Tibial nerve (tissue), 4 donors: ENCODE results near the gene SEPTIN8. TPM values are rescaled to one million over a fixed set of nuclear protein-coding genes. Genes with fewer than 3 reads are reported as not detected.
A peak's percentile ranks its signal among the peaks of the same experiment; 100 is the strongest.

Experiments
- DNase-seq, 2 donors: peaks; one replicate each; pipeline ENCODE4 v3.0.0-alpha.2; 2019; ENCODE audit warnings: low spot score in 2 of 2
- H3K27ac ChIP-seq, 4 donors: fragments of 200-600 bp; sonication (generic) in 3 of 4; one replicate each; pipeline ENCODE4 v1.5.1; 2017 to 2019; ENCODE audit warnings: mild to moderate bottlenecking in 1 of 4
- H3K27me3 ChIP-seq, 2 donors: fragments of 200-600 bp; sonication (generic) in 1 of 2; one replicate each; pipeline versions ENCODE4 v1.5.1 to v1.6.0; 2017 to 2019
- H3K36me3 ChIP-seq, 3 donors: fragments of 200-600 bp; sonication (generic); one replicate each; pipeline ENCODE4 v1.5.1; 2018 to 2019
- H3K4me1 ChIP-seq, 4 donors: fragments of 200-600 bp; sonication (generic) in 3 of 4; one replicate each; pipeline ENCODE4 v1.5.1; 2017 to 2019
- H3K4me3 ChIP-seq, 4 donors: fragments of 200-600 bp; sonication (generic) in 3 of 4; one replicate each; pipeline ENCODE4 v1.5.1; 2017 to 2019; ENCODE audit warnings: mild to moderate bottlenecking in 1 of 4, moderate library complexity in 1 of 4
- H3K9me3 ChIP-seq, 4 donors: fragments of 200-600 bp; sonication (generic) in 3 of 4; one replicate each; pipeline ENCODE4 v1.5.1; 2017 to 2019
- CTCF ChIP-seq, 5 experiments: fragments of 200-600 bp in 3 of 5; fragments of 450-650 bp in 2 of 5; sonication (generic) in 3 of 5; IDR thresholded peaks; one replicate each; pipeline ENCODE4 v1.5.1; 2016 to 2019; ENCODE audit warnings: antibody characterized with exemption in 5 of 5, mild to moderate bottlenecking in 3 of 5, moderate library complexity in 2 of 5
- EP300 ChIP-seq, 2 donors: sonication (generic); formaldehyde crosslinking; IDR thresholded peaks; one replicate each; pipeline ENCODE4 v1.6.1; 2017; ENCODE audit warnings: antibody characterized with exemption in 2 of 2, mild to moderate bottlenecking in 1 of 2
- POLR2A ChIP-seq, 2 donors: fragments of 450-650 bp; IDR thresholded peaks; one replicate each; pipeline ENCODE4 v1.6.1; 2017; ENCODE audit warnings: antibody characterized with exemption in 2 of 2, mild to moderate bottlenecking in 2 of 2, moderate library complexity in 2 of 2
- WGBS, 2 donors: methylation state at CpG; one replicate each; pipeline ENCODE4 v1.1.5; 2018; 5-methylcytosine and 5-hydroxymethylcytosine counted together
- total RNA-seq, 4 donors: library from RNA; depleted of rRNA; stranded (reverse); fragments of >200 nt; gene quantifications; one replicate each; pipeline ENCODE4 v1.1.0, GENCODE V29; 2016

The SEPTIN8 gene
- total RNA-seq, 4 donors from 2014 or later: 38.5 to 48.3 (median 44.2) TPM

GRCh38 chr5:132771503-132771998 is 5.5 kb downstream of the SEPTIN8 start:
- Histone ChIP-seq H3K36me3 (no peaks in the 10 kb centered on the region), H3K9me3 (no peaks in the 10 kb centered on the region), H3K4me3 (no peak overlapping the region), H3K4me1 (peaks cover 0 to 92% (median 14%) of the 10 kb centered on the region in 4 donors), H3K27ac (peak overlapping the region in 2 of 4 donors; percentile 63 to 69), H3K27me3 (no peaks in the 10 kb centered on the region)
- DNase-seq: no peak
- TF ChIP-seq EP300 (IDR thresholded peaks at IDR 0.05) (no peak), POLR2A (IDR thresholded peaks at IDR 0.05) (no peak), CTCF (IDR thresholded peaks at IDR 0.05) (no peak)
- WGBS, 2 donors: 43 to 61% methylated on average over 4 to 8 of the region's 8 CpGs

DNA sequence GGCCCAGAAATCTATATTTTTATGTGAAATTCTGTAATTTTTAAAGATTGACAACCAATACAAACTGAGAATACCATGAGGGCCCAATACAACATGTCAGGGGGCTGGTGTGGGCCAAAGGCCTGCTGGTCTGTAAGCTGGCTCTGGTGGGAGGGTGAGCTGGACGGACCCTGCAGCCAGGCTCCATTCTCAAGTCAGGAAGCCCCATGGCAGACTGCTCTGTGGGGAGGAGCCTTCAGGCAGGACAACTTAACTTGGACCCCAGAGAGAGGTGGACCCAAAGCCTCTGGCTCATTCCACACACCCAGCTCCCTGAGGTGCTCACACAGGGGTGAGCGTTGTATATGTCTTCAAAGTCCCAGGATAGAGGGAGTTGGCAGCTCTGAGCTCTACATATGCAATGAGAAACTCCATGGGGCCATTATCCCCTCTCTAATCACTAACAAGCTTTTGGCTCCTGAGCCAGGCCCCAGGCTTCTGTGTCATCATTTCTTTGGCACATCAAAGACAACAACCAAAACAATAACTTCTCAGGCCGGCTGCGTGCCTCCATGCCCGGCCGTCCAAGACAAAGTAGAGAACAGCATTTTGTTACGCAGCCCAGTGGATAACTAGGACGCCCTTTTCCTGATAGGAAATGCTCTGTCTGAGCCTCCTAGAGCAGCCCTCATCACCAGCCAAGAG is 6.4 kb downstream of the SEPTIN8 start:
- H3K4me1 ChIP-seq: peaks cover 0 to 92% (median 7%) of the 10 kb centered on the region in 4 donors
- no peak overlapping the region for H3K4me3 ChIP-seq
- no peaks in the 10 kb centered on the region for H3K9me3 ChIP-seq
- TF ChIP-seq CTCF (IDR thresholded peaks at IDR 0.05): no peak
- TF ChIP-seq EP300 (IDR thresholded peaks at IDR 0.05): peak in 1 of 2 donors; percentile 31
- H3K36me3 ChIP-seq: no peaks in the 10 kb centered on the region
- H3K27ac ChIP-seq: peak overlapping the region in 2 of 4 donors; percentile 63 to 69
- WGBS, 2 donors: 78 to 84% methylated on average over 8 of the region's 8 CpGs
- DNase-seq: no peak
- H3K27me3 ChIP-seq: no peaks in the 10 kb centered on the region

DNA sequence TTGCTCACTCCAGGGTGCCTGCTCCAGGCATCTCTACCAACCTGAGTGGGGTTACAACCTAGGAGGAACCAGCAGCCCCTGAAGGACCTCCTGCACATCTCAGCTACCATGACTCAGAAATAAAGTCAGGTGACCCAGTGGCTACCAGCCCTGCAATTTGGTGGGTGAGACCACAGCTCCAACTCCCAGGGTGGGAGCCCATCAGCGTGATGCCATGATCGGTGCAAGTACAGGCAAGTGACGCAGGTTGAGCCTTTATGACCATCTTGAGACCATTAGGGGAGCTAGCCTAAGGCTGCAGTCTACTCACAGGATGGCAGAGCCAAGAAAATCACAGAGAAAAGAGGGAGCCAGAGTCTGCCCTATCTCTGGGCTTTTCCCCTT is 8.6 kb downstream of the SEPTIN8 start:
- Histone ChIP-seq H3K4me3 (no peak overlapping the region), H3K4me1 (peaks cover 0 to 76% (median 7%) of the 10 kb centered on the region in 4 donors)
- WGBS, 2 donors: 84 to 100% methylated on average over 3 of the region's 3 CpGs

GRCh38 chr5:132767150-132767549 is 9.9 kb downstream of the SEPTIN8 start:
- no peak for TF ChIP-seq POLR2A (IDR thresholded peaks at IDR 0.05)
- TF ChIP-seq EP300 (IDR thresholded peaks at IDR 0.05): no peak
- no peak for TF ChIP-seq CTCF (IDR thresholded peaks at IDR 0.05)
- Histone ChIP-seq H3K27me3 (no peaks in the 10 kb centered on the region), H3K27ac (peak overlapping the region in 1 of 4 donors; percentile 15), H3K4me3 (no peak overlapping the region), H3K36me3 (peaks cover 0 to 31% (median 0%) of the 10 kb centered on the region in 3 donors), H3K4me1 (peaks cover 0 to 65% (median 7%) of the 10 kb centered on the region in 4 donors), H3K9me3 (no peaks in the 10 kb centered on the region)
- DNase-seq: no peak
- 64 to 78% methylated on average over 2 of the region's 2 CpGs for WGBS, 2 donors

More for the DNA sequence above, 8.6 kb downstream of the SEPTIN8 start:
- TF ChIP-seq POLR2A (IDR thresholded peaks at IDR 0.05) (no peak), EP300 (IDR thresholded peaks at IDR 0.05) (no peak), CTCF (IDR thresholded peaks at IDR 0.05) (no peak)
- no peak for DNase-seq
- Histone ChIP-seq H3K9me3 (no peaks in the 10 kb centered on the region), H3K36me3 (peaks cover 0 to 18% (median 0%) of the 10 kb centered on the region in 3 donors), H3K27ac (no peak overlapping the region), H3K27me3 (no peaks in the 10 kb centered on the region)

DNA sequence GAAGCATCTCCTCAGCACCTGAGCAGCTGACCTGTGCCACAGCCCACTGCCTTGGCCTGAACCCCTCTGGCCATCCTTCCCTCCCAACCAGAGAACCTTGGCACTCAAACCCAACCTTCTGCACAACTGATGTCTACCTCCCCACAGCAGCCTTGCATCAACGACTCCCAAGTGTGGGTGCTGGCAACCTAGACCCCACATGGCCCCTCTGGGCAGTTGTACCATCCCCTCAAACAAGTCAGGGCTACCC is 10.3 kb downstream of the SEPTIN8 start:
- WGBS, 2 donors: 100% methylated on average over 1 of the region's 1 CpG
- no peak for TF ChIP-seq POLR2A (IDR thresholded peaks at IDR 0.05)
- TF ChIP-seq CTCF (IDR thresholded peaks at IDR 0.05): no peak
- TF ChIP-seq EP300 (IDR thresholded peaks at IDR 0.05): no peak
- H3K4me1 ChIP-seq: peaks cover 0 to 61% (median 7%) of the 10 kb centered on the region in 4 donors
- no peaks in the 10 kb centered on the region for H3K27me3 ChIP-seq
- DNase-seq: no peak
- H3K9me3 ChIP-seq: no peaks in the 10 kb centered on the region
- no peak overlapping the region for H3K4me3 ChIP-seq
- H3K36me3 ChIP-seq: peaks cover 0 to 36% (median 0%) of the 10 kb centered on the region in 3 donors
- no peak overlapping the region for H3K27ac ChIP-seq
